Measurements from ENCODE around the gene TMEM192.

DNA sequence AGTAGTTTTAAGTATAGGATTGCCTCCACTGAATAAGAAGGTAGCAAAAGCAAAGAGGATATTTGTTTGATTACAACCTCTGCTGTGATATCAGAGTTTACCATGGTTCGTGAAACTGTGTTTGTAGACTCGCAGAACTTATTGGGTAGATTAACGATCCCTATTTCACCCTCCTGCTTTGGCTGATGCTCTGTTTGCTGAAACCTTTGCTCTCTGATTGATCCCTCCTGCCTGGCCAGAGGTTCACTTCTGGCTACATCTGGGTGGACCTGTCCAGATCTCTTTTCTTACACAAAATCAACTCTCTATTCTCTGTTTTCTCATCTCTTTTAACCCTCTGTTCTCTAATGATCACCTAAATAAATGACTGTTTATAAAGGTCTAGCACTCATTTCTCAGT, 37.9 kb upstream of the TMEM192 start:
- TF ChIP-seq, protein P1, sequence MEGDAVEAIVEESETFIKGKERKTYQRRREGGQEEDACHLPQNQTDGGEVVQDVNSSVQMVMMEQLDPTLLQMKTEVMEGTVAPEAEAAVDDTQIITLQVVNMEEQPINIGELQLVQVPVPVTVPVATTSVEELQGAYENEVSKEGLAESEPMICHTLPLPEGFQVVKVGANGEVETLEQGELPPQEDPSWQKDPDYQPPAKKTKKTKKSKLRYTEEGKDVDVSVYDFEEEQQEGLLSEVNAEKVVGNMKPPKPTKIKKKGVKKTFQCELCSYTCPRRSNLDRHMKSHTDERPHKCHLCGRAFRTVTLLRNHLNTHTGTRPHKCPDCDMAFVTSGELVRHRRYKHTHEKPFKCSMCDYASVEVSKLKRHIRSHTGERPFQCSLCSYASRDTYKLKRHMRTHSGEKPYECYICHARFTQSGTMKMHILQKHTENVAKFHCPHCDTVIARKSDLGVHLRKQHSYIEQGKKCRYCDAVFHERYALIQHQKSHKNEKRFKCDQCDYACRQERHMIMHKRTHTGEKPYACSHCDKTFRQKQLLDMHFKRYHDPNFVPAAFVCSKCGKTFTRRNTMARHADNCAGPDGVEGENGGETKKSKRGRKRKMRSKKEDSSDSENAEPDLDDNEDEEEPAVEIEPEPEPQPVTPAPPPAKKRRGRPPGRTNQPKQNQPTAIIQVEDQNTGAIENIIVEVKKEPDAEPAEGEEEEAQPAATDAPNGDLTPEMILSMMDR (conservative IDR thresholded peaks at IDR 0.05): no peak
- no peak for TF ChIP-seq EZH2 (IDR thresholded peaks at IDR 0.05; ENCODE audit: low read depth)
